Esophagus squamous epithelium (tissue), 5 donors: Measurements from ENCODE around the gene CNTNAP2. TPM values are rescaled to one million over a fixed set of nuclear protein-coding genes. Genes with fewer than 3 reads are reported as not detected.

Experiments used
- DNase-seq: peaks from one replicate; lab custom pipeline; 2025; lab: John Stamatoyannopoulos, UW
- H3K27ac ChIP-seq, 4 donors: fragments of 200-600 bp; sonication (generic); one replicate each; pipeline ENCODE4 v1.5.1; 2016 to 2019; ENCODE audit warnings: mild to moderate bottlenecking in 1 of 4
- H3K27me3 ChIP-seq, 4 donors: fragments of 200-600 bp; sonication (generic); 1 replicate in 3 of 4; 2 replicates in 1 of 4; pipeline versions ENCODE4 v1.5.1 to v1.6.0; 2017 to 2021; ENCODE audit warnings: antibody characterized with exemption in 1 of 4
- H3K36me3 ChIP-seq, 3 donors: fragments of 200-600 bp; sonication (generic); one replicate each; pipeline ENCODE4 v1.5.1; 2016 to 2019
- H3K4me1 ChIP-seq, 3 donors: fragments of 200-600 bp; sonication (generic); one replicate each; pipeline ENCODE4 v1.5.1; 2017 to 2019
- H3K4me3 ChIP-seq, 4 donors: fragments of 200-600 bp; sonication (generic); 1 replicate in 3 of 4; 2 replicates in 1 of 4; pipeline ENCODE4 v1.5.1; 2016 to 2019; ENCODE audit warnings: mild to moderate bottlenecking in 2 of 4, moderate library complexity in 1 of 4
- H3K9me3 ChIP-seq, 3 donors: fragments of 200-600 bp; sonication (generic); one replicate each; pipeline ENCODE4 v1.5.1; 2016 to 2019
- POLR2A ChIP-seq, 4 donors: fragments of 450-650 bp; IDR thresholded peaks; one replicate each; pipeline ENCODE4 v1.6.1; 2017; ENCODE audit warnings: antibody characterized with exemption in 4 of 4, mild to moderate bottlenecking in 4 of 4, moderate library complexity in 3 of 4
- WGBS, 2 donors: methylation state at CpG; one replicate each; pipeline ENCODE4 v1.1.5; 2018; 5-methylcytosine and 5-hydroxymethylcytosine counted together
- intact Hi-C: fragments of 100-400 bp; cut with DNase I; formaldehyde crosslinking; loops from one replicate; pipeline ENCODE4 v1.15.0; 2022
- total RNA-seq, 4 donors: library from RNA; depleted of rRNA; stranded (reverse); fragments of >200 nt; gene quantifications; one replicate each; pipeline ENCODE4 v1.1.0, GENCODE V29; 2016
- TF ChIP-seq, protein P1 (sequence below), 6 experiments: fragments of 450-650 bp in 4 of 6; fragments of 200-600 bp in 2 of 6; sonication (generic) in 2 of 6; IDR thresholded peaks; one replicate each; pipeline ENCODE4 v1.5.1; 2016 to 2019; ENCODE audit warnings: antibody characterized with exemption in 6 of 6, mild to moderate bottlenecking in 4 of 6, moderate library complexity in 4 of 6
- donor health status: DM: yes; HTN: yes; CAD: no.

Gene CNTNAP2
- total RNA-seq, 4 donors from 2014 or later, result 0.95 to 2.3 (median 1.2) TPM

DNA sequence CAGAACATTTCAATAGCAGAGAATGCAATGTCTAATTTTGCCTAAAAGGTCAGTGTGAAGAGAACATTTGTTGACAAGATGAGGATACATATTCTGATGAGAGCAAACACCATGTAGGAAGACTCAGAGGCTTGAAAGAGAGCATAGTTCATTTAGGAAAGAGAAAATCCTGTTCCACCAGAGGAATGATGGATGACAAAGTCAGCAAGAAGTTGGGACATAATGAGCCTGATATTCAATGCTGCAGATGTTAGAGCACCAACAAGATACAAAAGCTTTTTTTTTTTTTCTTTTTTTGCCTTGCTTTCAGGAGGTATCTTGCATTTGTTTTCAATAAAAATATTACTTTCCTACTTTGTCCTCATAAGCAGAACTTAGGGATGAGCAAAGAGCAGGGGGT lies 1522.0 kb downstream of the CNTNAP2 start:
- Histone ChIP-seq H3K27me3 (no peaks in the 10 kb centered on the region), H3K27ac (no peak overlapping the region), H3K36me3 (no peaks in the 10 kb centered on the region), H3K9me3 (no peaks in the 10 kb centered on the region), H3K4me1 (no peaks in the 10 kb centered on the region), H3K4me3 (no peak overlapping the region)
- DNase-seq, result no peak
- intact Hi-C loops, result no loop called here
- no peak for TF ChIP-seq POLR2A (IDR thresholded peaks at IDR 0.05)
- TF ChIP-seq, protein P1, sequence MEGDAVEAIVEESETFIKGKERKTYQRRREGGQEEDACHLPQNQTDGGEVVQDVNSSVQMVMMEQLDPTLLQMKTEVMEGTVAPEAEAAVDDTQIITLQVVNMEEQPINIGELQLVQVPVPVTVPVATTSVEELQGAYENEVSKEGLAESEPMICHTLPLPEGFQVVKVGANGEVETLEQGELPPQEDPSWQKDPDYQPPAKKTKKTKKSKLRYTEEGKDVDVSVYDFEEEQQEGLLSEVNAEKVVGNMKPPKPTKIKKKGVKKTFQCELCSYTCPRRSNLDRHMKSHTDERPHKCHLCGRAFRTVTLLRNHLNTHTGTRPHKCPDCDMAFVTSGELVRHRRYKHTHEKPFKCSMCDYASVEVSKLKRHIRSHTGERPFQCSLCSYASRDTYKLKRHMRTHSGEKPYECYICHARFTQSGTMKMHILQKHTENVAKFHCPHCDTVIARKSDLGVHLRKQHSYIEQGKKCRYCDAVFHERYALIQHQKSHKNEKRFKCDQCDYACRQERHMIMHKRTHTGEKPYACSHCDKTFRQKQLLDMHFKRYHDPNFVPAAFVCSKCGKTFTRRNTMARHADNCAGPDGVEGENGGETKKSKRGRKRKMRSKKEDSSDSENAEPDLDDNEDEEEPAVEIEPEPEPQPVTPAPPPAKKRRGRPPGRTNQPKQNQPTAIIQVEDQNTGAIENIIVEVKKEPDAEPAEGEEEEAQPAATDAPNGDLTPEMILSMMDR (IDR thresholded peaks at IDR 0.05), result no peak

DNA sequence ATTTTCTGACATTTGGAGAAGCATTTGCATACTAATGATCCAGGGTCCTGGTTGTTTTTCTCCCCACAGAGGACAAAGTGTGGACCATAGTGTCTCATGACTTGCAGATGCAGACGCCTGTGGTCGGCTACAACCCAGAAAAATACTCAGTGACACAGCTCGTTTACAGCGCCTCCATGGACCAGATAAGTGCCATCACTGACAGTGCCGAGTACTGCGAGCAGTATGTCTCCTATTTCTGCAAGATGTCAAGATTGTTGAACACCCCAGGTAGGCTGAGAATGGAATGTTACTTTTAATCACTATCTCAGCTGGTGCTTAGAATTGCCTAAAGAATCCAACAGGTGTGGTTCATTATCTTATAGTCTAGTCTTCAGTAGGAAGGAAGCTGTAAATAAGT lies 1522.4 kb downstream of the CNTNAP2 start:
- Histone ChIP-seq H3K4me3 (no peak overlapping the region), H3K27me3 (no peaks in the 10 kb centered on the region), H3K9me3 (no peaks in the 10 kb centered on the region), H3K4me1 (no peaks in the 10 kb centered on the region), H3K27ac (no peak overlapping the region), H3K36me3 (no peaks in the 10 kb centered on the region)
- intact Hi-C loops, result no loop called here
- WGBS, 2 donors, result 60 to 76% methylated on average over 4 to 5 of the region's 6 CpGs
- no peak for DNase-seq
- TF ChIP-seq, protein P1 (IDR thresholded peaks at IDR 0.05), result no peak
- no peak for TF ChIP-seq POLR2A (IDR thresholded peaks at IDR 0.05)

DNA sequence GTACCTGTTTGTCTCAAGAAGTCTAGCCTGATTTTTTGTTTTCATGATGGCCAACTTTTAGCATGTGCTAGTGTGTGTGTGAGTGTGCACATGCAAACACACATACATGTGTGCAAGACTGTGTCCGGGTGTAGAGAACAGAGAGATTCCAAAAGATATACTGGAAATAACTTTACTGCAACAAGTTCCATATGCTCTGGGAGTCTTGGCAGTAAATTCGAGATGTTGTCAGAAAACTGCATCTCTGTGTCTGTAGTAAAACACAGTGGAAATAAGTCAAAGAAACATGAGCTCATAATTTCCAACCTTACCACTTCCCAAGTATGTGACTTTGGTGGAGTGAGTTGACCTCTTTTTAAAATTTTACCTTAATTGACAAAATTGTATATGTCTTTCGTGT lies 1523.2 kb downstream of the CNTNAP2 start:
- intact Hi-C loops, result no loop called here
- Histone ChIP-seq H3K27me3 (no peaks in the 10 kb centered on the region), H3K4me1 (no peaks in the 10 kb centered on the region), H3K36me3 (no peaks in the 10 kb centered on the region), H3K9me3 (no peaks in the 10 kb centered on the region), H3K27ac (no peak overlapping the region), H3K4me3 (no peak overlapping the region)
- TF ChIP-seq, protein P1 (IDR thresholded peaks at IDR 0.05), result no peak
- TF ChIP-seq POLR2A (IDR thresholded peaks at IDR 0.05), result no peak
- DNase-seq, result no peak
- 52 to 68% methylated on average over 3 of the region's 3 CpGs for WGBS, 2 donors

DNA sequence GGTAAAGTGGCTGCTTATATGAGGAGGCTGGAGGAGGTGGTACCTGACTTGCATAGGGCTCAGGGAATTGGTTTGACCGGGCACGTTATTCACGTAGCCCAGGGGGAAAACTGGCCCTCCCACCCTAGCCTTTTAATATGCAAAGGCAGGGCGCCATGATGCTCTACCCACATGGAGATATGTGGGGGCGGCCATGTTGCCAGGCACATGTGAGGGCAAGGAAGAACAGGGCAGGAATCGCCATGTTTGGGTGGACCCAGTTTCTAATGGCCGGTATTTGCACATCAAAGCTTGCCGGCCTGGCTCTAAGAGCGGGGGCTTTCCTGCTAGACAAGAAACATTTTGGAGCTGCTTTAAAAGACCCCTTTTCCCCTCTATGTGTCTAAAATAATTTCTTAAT lies 1524.2 kb downstream of the CNTNAP2 start:
- H3K27me3 ChIP-seq, result no peaks in the 10 kb centered on the region
- no peaks in the 10 kb centered on the region for H3K4me1 ChIP-seq
- intact Hi-C loops, result no loop called here
- WGBS, 2 donors, result 78 to 85% methylated on average over 8 to 9 of the region's 9 CpGs
- no peaks in the 10 kb centered on the region for H3K36me3 ChIP-seq
- DNase-seq, result no peak
- no peaks in the 10 kb centered on the region for H3K9me3 ChIP-seq
- TF ChIP-seq, protein P1 (IDR thresholded peaks at IDR 0.05), result no peak
- TF ChIP-seq POLR2A (IDR thresholded peaks at IDR 0.05), result no peak
- no peak overlapping the region for H3K4me3 ChIP-seq
- no peak overlapping the region for H3K27ac ChIP-seq

DNA sequence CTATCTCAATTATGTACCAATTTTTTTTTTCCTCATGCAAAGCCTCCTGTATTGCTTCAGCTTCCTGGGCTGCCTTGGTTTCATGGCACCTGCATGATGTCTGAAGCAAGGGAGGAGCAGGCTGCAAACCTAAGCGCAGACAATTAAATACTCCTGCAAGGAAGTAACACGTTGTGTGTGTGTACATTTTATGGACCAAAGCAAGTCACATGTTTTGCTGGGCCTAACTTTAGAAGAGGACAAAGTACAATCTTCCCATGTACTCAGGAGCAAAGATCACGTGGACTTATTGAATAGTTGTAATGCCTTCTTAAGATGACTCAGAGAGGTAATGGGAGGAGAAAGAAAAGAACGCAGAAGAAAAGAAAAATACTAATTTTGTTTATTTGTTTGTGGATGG lies 1530.0 kb downstream of the CNTNAP2 start:
- Histone ChIP-seq H3K9me3 (no peaks in the 10 kb centered on the region), H3K4me1 (no peaks in the 10 kb centered on the region), H3K4me3 (no peak overlapping the region), H3K27ac (no peak overlapping the region), H3K27me3 (no peaks in the 10 kb centered on the region), H3K36me3 (no peaks in the 10 kb centered on the region)
- DNase-seq, result no peak
- intact Hi-C loops, result no loop called here
- 63 to 80% methylated on average over 4 of the region's 4 CpGs for WGBS, 2 donors
- TF ChIP-seq, protein P1 (IDR thresholded peaks at IDR 0.05), result no peak
- TF ChIP-seq POLR2A (IDR thresholded peaks at IDR 0.05), result no peak
